Colon (tissue), 2 donors: ENCODE results near the gene MAGEH1.

Experiments
- FAIRE-seq: peaks from 2 replicates; lab custom pipeline; 2012; peaks lifted over from hg19 to GRCh38; lab: Jason Lieb, UNC
- donor health status: control.
- donor health status: control.

MAGEH1 gene

GRCh38 chrX:55490974-55491373, 39.0 kb downstream of the MAGEH1 start:
- no peak for FAIRE-seq
